PC-9 (cell line): Measurements from ENCODE around the gene CTIF. TPM values are rescaled to one million over a fixed set of nuclear protein-coding genes. Genes with fewer than 3 reads are reported as not detected.

Source experiments
- BruUV-seq: library from RNA; stranded (reverse); fragments of 400-500 nt; replicated peaks from 2 replicates; lab custom pipeline; 2021; lab: Mats Ljungman, UMichigan
- CTCF ChIA-PET: fragments of 300-600 bp; sonication (Branson Sonifier 250); formaldehyde crosslinking; loops from one replicate; lab custom pipeline; 2022; ENCODE audit warnings: antibody characterized with exemption; lab: Charles Lee
- POLR2A ChIA-PET: fragments of 300-600 bp; sonication (Branson Sonifier 250); formaldehyde crosslinking; loops from one replicate; lab custom pipeline; 2022; ENCODE audit warnings: antibody characterized with exemption; ENCODE audit not compliant: unreplicated experiment; lab: Charles Lee
- DNase-seq, 2 experiments: peaks; one replicate each; pipeline versions ENCODE4 v3.0.0 to v3.0.0-alpha.2; 2015 to 2022; ENCODE audit warnings: mixed read lengths in 1 of 2
- H2AFZ ChIP-seq: fragments of 200-600 bp; sonication (generic); 2 replicates; pipeline ENCODE4 v1.8.1; 2017; ENCODE audit warnings: antibody characterized with exemption
- H3F3A ChIP-seq: fragments of 200-600 bp; sonication (generic); 2 replicates; pipeline ENCODE4 v1.8.1; 2017; ENCODE audit warnings: antibody characterized with exemption, mild to moderate bottlenecking, low read depth; ENCODE audit not compliant: insufficient read depth
- H3K27ac ChIP-seq: fragments of 200-600 bp; sonication (generic); 2 replicates; pipeline ENCODE4 v1.6.1; 2016; ENCODE audit warnings: mixed run types
- H3K27me3 ChIP-seq: fragments of 200-600 bp; sonication (generic); 2 replicates; pipeline ENCODE4 v1.6.1; 2016; ENCODE audit warnings: low read depth, mixed run types; ENCODE audit not compliant: insufficient read depth
- H3K36me3 ChIP-seq: fragments of 200-600 bp; sonication (generic); 2 replicates; pipeline ENCODE4 v1.6.1; 2016; ENCODE audit warnings: low read depth, mixed run types
- H3K4me1 ChIP-seq: fragments of 200-600 bp; sonication (generic); replicated peaks from 2 replicates; pipeline ENCODE4 v1.6.1; 2016; ENCODE audit warnings: mixed run types; ENCODE audit not compliant: insufficient read depth
- H3K4me2 ChIP-seq: fragments of 200-600 bp; sonication (generic); 2 replicates; pipeline ENCODE4 v1.6.1; 2017; ENCODE audit warnings: mixed run types
- H3K4me3 ChIP-seq: fragments of 200-600 bp; sonication (generic); 2 replicates; pipeline ENCODE4 v1.6.1; 2016; ENCODE audit warnings: mixed run types
- H3K79me2 ChIP-seq: fragments of 200-600 bp; sonication (generic); 2 replicates; pipeline ENCODE4 v1.6.1; 2017; ENCODE audit warnings: low read depth, mixed run types
- H3K9me2 ChIP-seq: fragments of 200-600 bp; sonication (generic); 2 replicates; pipeline ENCODE4 v1.8.1; 2017; ENCODE audit warnings: mild to moderate bottlenecking; ENCODE audit not compliant: insufficient read depth
- H3K9me3 ChIP-seq: fragments of 200-600 bp; sonication (generic); 2 replicates; pipeline ENCODE4 v1.8.1; 2016; ENCODE audit warnings: low read depth; ENCODE audit not compliant: insufficient read depth
- H4K20me1 ChIP-seq: fragments of 200-600 bp; sonication (generic); 2 replicates; pipeline ENCODE4 v1.8.1; 2017; ENCODE audit not compliant: insufficient read depth
- EZH2 ChIP-seq: fragments of 200-600 bp; sonication (generic); IDR thresholded peaks from 2 replicates; pipeline ENCODE4 v1.8.0; 2017; ENCODE audit warnings: antibody characterized with exemption, low read depth
- intact Hi-C: fragments of 100-400 bp; cut with micrococcal nuclease; formaldehyde crosslinking; loops from one replicate; pipeline ENCODE4 v1.10.0; 2022; ENCODE audit not compliant: unreplicated experiment
- total RNA-seq: library from RNA; stranded (reverse); gene quantifications from 2 replicates; pipeline ENCODE4 v1.2.3, GENCODE V29; 2021
- TF ChIP-seq, protein P1 (sequence below): fragments of 200-600 bp; sonication (generic); conservative IDR thresholded peaks from 2 replicates; pipeline ENCODE4 v1.6.1; 2017; ENCODE audit warnings: mixed run types, antibody characterized with exemption, mild to moderate bottlenecking, moderate library complexity

CTIF gene
- total RNA-seq, 1 experiment from 2014 or later, result 26.2 TPM

DNA sequence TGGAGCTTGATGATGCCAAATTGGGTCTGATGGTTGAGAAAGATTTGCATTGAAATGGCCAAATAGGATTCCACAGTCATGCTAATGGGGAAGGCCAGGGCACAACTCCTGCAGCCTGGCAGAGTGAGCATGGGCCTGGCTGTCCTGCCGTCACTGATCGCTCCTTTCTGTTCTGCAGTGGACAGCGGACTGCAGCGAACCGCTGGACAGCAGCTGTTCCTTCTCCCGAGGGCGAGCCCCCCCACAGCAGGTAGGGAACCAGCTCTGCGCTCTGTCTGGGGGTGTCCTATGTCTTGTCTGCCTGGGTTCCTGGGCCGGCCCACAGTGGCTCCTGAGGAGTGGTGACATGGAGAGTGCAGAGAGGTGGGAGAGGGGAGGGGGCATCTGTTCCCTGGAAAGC lies 97.6 kb downstream of the CTIF start:
- H3F3A ChIP-seq, result no peaks in the 10 kb centered on the region
- no peak overlapping the region for H3K27ac ChIP-seq
- H3K4me3 ChIP-seq, result no peak overlapping the region
- no peaks in the 10 kb centered on the region for H3K27me3 ChIP-seq
- no peaks in the 10 kb centered on the region for H3K79me2 ChIP-seq
- POLR2A ChIA-PET, result no interaction called here
- H3K4me2 ChIP-seq, result no peak overlapping the region
- H2AFZ ChIP-seq, result no peak overlapping the region
- no peaks in the 10 kb centered on the region for H4K20me1 ChIP-seq
- no peaks in the 10 kb centered on the region for H3K36me3 ChIP-seq
- CTCF ChIA-PET, result no interaction called here
- intact Hi-C loops, result no loop called here
- no peaks in the 10 kb centered on the region for H3K4me1 ChIP-seq
- no peak for TF ChIP-seq EZH2
- TF ChIP-seq, protein P1, sequence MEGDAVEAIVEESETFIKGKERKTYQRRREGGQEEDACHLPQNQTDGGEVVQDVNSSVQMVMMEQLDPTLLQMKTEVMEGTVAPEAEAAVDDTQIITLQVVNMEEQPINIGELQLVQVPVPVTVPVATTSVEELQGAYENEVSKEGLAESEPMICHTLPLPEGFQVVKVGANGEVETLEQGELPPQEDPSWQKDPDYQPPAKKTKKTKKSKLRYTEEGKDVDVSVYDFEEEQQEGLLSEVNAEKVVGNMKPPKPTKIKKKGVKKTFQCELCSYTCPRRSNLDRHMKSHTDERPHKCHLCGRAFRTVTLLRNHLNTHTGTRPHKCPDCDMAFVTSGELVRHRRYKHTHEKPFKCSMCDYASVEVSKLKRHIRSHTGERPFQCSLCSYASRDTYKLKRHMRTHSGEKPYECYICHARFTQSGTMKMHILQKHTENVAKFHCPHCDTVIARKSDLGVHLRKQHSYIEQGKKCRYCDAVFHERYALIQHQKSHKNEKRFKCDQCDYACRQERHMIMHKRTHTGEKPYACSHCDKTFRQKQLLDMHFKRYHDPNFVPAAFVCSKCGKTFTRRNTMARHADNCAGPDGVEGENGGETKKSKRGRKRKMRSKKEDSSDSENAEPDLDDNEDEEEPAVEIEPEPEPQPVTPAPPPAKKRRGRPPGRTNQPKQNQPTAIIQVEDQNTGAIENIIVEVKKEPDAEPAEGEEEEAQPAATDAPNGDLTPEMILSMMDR, result no peak
- H3K9me2 ChIP-seq, result no peaks in the 10 kb centered on the region
- no TSS peak for BruUV-seq
- DNase-seq, result no peak
- H3K9me3 ChIP-seq, result no peaks in the 10 kb centered on the region

DNA sequence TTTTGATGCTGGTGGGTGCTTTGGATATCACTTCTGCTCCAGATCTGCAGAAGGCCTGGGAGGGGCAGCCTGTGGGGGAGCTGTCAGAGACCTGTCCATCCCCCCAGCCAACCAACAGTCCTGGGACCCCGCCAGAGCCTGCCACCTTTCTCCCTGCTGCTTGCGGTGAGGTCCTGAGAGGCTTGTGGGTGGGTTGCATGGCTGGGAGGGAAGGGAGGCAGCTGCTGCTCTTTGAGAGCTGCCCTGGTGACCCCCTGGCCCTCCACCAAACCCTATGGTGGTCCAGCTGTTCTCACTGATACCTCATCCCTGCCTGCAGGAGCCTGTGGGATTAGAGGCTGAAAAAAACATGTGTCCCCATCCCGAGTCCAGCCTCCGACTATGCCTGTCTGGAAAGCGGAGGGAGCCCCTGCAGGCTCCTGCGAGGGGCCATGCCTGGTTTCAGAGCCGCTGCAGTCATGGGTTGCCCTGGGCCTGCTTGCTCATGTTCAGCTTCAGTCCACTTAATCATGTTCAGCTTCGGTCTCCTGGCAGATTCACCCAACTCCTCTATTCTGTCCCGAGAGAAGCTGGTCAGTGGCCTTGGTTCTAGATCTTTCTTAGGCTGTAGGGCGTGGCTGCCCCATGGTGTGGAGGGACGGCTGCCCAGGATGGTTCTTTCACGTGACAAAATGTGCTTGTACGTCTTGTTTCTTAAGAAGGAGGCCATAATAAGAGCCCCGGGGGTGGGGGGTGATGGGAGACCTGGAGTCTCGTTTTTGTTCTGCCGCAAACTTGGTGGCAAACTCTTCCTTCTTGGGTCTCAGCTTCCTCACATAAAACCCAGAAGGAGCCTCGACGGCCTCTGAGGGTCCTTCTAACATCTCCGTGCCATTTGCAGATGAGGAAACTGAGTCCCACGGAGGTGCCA lies 98.5 kb downstream of the CTIF start:
- intact Hi-C loops, result no loop called here
- H2AFZ ChIP-seq, result no peak overlapping the region
- no peaks in the 10 kb centered on the region for H3K36me3 ChIP-seq
- H3K27ac ChIP-seq, result no peak overlapping the region
- H3F3A ChIP-seq, result no peaks in the 10 kb centered on the region
- no peaks in the 10 kb centered on the region for H3K9me2 ChIP-seq
- H4K20me1 ChIP-seq, result no peaks in the 10 kb centered on the region
- no peaks in the 10 kb centered on the region for H3K4me1 ChIP-seq
- no peaks in the 10 kb centered on the region for H3K9me3 ChIP-seq
- CTCF ChIA-PET, result no interaction called here
- no peak overlapping the region for H3K4me3 ChIP-seq
- DNase-seq, result no peak
- H3K27me3 ChIP-seq, result no peaks in the 10 kb centered on the region
- H3K4me2 ChIP-seq, result no peak overlapping the region
- POLR2A ChIA-PET, result no interaction called here
- no peaks in the 10 kb centered on the region for H3K79me2 ChIP-seq
- no TSS peak for BruUV-seq
- no peak for TF ChIP-seq EZH2

DNA sequence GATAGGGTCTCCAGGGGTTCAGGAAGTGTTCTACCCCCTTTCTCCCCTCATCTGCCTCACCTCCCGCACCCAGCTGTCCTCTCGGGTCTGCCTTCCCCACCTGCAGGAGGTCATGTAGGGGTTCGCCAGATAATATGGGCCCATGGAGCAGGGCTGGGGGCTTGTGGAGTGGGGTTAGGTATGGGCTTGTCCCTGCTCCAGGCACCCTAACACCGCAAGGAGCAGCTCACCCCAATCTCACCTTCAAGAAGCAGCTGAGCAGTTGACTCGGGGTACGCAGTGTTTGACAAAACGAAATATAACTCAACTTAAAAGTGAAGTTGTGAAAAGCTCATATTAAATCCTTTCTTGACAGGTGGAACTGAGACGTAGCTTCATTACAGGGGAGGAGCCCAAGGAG lies 99.6 kb downstream of the CTIF start:
- Histone ChIP-seq H3K79me2 (no peaks in the 10 kb centered on the region), H4K20me1 (no peaks in the 10 kb centered on the region), H3K27ac (no peak overlapping the region), H3K9me2 (no peaks in the 10 kb centered on the region), H3F3A (no peaks in the 10 kb centered on the region), H3K27me3 (no peaks in the 10 kb centered on the region), H2AFZ (no peak overlapping the region), H3K36me3 (no peaks in the 10 kb centered on the region), H3K4me1 (no peaks in the 10 kb centered on the region), H3K9me3 (no peaks in the 10 kb centered on the region), H3K4me3 (no peak overlapping the region), H3K4me2 (no peak overlapping the region)
- CTCF ChIA-PET, result no interaction called here
- no peak for DNase-seq
- POLR2A ChIA-PET, result no interaction called here
- no peak for TF ChIP-seq EZH2
- TF ChIP-seq, protein P1, result no peak
- no TSS peak for BruUV-seq
- intact Hi-C loops, result no loop called here
